ENCODE measurements around the gene VIPR1.
"Not testable (repeated sequence)": the region's sequence is repeated elsewhere in the genome, so short reads cannot be mapped to it uniquely, and the experiment has no call there.

The VIPR1 gene

DNA sequence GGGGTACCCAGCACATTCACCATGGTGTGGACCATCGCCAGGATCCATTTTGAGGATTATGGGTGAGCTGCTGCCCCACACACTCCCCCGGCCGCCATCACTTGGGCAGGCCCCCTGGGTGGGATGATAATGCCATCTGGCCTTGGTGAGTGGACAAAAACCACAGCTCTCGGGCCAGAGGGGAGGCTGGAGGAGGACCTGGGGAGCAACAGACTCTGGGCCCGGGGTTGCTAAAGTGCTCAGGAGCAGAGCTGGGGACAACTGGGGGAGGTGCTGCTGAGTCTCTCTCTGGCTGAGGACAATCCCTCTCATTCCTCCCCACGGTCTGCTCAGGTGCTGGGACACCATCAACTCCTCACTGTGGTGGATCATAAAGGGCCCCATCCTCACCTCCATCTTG lies 29.0 kb downstream of the VIPR1 start:
- DNase-seq = no peak

DNA sequence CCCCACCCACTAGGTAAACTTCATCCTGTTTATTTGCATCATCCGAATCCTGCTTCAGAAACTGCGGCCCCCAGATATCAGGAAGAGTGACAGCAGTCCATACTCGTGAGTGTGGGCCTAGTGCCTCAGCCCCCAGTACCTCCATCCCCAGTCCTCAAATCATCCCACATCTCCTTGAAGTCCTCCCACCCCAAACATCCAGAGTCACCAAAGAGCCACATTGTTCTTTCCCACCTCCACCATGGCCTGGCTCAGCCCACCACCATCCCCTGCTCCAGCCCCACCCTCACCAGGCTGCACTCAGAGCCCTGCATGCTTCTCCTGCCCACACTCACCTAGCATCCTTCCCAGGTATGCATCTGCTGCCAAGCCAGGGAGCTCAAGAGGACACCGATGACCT lies 29.8 kb downstream of the VIPR1 start:
- no peak for DNase-seq

DNA sequence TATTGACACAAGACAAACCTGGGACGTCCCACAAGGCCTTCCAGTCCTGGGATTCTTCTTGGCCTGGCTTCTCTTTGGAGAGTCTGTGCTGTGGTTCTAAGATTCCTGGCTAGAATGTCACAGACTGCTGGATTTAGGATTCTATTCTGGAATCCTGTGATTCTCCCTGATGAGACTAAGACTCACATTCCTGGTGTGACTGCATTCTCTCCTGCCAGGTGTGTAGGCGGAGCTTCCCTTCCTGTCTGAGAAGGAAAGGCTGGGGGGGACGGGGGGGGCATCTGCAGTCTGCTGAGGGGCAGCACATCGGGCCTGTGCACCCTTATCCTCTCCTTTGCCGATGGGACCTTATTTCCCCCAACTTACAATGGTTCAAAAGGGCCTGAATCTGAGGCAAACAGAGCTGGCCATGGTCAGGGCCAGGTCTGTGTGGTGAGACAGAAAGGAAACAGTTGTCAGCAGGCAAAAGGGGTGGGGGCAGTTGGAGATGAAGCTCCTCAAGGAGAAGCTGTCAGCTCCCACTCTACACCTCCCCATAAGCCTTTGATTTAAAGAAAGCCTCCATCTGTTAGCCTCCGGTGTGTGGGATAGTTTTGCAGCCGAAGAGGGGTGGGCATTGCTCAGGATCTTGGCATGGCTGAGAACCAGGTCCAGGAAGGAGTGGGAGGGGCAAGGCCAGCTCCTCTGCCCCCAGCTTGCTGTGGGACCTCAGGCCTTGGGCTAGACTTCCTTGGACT lies 30.9 kb downstream of the VIPR1 start:
- DNase-seq = peak in 7 of 56 donors; percentile 15 to 64 (median 45)

DNA sequence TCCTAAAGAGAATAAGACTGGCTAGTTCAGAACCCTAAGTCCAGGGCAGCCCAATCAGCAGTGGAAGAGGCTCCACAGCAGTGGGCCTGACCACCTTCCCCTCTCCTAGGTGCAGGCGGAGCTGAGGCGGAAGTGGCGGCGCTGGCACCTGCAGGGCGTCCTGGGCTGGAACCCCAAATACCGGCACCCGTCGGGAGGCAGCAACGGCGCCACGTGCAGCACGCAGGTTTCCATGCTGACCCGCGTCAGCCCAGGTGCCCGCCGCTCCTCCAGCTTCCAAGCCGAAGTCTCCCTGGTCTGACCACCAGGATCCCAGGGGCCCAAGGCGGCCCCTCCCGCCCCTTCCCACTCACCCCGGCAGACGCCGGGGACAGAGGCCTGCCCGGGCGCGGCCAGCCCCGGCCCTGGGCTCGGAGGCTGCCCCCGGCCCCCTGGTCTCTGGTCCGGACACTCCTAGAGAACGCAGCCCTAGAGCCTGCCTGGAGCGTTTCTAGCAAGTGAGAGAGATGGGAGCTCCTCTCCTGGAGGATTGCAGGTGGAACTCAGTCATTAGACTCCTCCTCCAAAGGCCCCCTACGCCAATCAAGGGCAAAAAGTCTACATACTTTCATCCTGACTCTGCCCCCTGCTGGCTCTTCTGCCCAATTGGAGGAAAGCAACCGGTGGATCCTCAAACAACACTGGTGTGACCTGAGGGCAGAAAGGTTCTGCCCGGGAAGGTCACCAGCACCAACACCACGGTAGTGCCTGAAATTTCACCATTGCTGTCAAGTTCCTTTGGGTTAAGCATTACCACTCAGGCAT lies 33.7 kb downstream of the VIPR1 start:
- DNase-seq = peak in 5 of 56 donors; percentile 11 to 17 (median 14)

DNA sequence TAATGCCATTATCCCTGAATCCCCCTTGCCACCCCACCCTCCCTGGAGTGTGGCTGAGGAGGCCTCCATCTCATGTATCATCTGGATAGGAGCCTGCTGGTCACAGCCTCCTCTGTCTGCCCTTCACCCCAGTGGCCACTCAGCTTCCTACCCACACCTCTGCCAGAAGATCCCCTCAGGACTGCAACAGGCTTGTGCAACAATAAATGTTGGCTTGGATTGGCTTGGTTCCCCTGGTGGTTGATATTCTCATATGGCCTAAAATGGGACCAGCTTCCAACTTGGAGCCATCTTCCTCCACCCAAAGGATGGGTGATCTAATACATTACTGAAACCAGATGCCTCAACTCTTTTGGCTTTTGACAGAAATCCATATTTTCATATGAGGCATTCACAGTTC lies 34.9 kb downstream of the VIPR1 start:
- no peak for DNase-seq

DNA sequence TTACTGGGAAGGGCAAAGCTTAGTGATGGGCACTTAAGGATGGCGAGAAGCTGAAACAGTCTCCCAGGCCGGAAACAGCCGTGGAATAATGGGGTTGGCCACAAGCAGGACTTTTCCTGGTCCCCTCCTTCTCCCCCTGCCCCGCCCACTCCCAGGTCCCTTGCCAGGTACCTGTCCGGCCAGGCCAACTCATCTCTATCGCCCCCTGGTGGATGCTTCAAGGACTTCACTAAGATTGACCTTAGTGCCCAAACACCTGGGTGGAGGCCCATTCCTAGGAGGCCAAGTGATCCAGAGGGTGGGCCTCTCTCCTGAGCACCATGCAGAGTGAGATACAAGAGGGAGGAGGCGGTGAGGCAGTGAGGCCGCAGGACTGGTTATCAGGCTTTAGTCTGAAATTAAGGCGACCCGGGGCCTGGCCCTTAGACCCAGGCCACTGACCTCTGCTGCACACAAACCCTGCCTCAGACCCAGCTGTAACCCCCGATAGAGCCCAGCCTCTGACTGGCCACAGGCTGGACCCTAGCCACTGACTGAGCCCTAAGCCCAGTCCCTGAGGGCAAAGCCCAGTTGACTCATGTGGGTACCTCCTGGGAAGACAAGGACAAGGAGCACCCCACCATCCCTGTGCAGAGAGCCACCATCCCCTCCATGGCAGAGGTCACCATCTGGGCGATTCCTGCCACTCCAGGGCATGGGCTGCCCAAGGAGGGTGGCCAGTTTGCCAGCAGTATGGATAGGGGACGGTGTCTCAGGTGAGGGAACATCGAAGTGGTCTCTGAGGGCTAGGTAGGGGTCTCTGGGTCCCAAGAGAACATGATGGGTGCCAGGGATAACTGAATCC lies 37.6 kb downstream of the VIPR1 start:
- DNase-seq = peak in 5 of 56 donors; percentile 9 to 38 (median 14)

DNA sequence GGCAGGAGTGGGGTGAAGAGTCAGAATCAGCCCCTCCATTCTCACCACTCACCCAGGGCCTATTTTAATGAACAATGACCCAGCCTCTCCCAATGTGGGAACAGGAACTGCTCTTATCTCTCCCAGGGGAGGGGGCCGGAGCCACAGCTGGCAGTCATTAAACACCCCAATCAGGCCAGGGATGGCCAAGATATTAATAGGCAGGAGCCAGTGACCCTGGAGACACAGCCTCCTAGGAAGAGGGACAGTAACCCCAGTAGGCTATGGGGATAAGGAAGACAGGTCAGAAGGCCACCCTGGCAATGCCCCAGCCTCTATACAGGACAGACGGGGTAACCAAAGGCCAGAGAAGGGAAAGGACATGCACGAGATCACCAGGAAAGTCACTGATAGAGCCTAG lies 38.6 kb downstream of the VIPR1 start:
- DNase-seq = no peak

DNA sequence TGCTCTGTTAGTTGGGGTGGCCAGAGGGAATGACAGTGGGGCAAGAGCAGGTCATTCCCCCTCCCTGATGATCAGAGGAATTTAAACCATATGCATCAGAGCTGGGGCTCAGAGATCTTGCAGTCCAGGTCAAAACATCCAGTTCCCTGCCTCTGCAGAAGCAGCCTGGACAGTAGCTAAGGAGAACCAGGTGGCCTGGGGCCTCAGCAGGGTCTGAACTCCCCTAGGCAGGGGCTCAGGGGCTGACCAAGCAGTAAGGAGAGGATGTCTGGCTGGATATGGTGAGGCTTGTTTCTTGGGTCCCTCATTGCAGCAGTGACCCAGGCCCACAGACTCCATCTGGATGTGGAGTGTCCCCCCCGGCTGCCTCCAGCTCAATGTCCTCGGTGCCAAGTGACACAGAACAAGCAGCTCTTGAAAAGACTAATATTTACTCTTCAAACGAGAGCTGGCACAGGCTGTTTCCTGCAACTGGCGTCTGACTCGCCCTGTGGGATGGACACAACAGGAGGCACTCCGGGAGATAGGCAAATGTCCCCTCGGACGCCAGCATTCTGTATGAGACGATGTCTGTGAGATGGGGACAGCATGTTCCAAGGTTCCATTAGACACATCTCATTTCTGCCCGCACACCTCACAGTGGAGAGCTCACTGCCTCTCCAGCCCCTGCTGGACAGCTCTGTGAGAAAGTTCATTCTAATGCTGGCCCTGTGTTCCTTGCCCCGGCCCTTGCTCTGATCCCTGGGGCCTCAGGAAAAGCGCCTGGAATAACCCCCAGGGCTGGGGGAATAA lies 42.2 kb downstream of the VIPR1 start:
- peak in 2 of 56 donors; percentile 5 to 11 for DNase-seq

DNA sequence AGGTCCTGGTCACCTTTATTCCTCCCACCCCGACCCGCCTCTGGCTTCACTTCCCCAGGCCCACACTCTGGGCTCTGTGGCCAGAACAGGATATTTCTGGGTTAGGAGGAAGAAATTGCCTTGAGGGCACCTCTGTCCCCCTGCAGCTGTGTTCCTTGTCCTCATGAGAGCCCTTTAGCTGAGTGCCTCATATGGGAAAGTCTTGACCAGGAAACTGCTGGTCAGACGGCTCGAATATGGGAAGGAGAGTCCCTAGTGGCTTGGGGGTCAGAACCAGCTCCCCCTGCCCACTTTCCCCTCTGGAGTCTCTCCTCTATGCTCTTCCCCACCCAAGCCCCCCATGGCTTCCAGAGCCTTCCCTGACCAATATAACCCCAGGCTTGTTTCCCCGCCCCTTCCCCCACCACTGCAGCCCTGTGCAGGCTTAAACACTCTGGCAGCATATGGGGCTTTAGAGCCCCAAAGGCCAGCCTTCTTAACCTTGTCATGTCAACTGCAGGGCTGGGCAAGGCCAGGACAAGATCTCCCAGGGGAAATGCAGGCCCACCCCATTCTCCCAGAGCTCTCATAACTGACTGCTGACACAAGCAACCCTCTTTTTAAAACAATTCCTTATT lies 42.9 kb downstream of the VIPR1 start:
- DNase-seq = no peak

DNA sequence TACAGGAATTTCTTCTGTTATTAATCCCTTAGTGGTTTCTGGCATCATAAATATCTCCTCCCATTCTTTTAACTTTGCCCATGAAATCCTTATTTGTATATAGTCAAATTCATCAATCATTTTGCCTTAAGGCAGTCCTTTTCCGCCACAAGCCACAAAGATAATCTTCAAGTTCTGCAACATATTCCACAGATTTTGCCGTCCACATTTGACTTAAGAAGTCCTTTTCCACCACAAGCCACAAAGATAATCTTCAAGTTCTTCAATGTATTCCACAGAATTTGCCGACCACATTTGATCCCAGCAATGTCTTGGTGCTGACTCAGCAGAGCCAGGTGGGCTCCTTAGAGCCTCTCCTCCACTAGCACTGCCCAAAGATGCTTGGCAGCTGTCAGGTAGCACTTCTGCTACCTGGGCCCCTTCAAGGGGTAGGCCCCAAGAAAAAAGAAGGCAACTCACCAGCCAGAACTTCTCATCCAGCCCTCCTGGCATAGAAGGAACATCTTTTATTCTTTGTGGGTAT lies 44.3 kb downstream of the VIPR1 start:
- DNase-seq = no peak

DNA sequence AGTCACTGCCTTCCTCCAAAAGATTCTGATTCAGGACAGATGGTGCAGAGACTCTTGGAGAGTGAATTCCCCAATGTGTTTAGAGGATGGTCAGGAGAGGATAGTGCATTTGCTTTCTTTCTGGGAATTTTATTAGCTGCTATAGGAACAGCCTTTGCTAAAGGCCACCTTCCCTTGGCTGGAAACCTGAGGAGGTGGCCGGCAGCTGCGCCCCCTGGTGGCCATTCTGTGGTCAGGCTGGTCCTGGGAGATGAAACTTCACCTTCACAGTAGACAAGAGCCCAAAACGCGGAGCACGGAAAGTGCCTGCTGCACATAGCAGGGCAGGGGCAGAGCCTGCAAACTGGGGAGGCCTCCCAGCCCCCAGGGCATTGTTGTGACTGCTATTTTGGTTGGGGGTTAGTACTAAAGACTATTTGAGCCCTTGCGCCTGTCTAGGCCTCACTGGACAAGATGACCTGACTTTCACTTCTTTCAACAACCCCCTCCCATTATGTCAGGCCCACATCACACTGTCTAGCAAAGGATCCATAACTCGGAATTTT lies 45.0 kb downstream of the VIPR1 start:
- DNase-seq = peak in 40 of 56 donors; percentile 9 to 76 (median 36)

DNA sequence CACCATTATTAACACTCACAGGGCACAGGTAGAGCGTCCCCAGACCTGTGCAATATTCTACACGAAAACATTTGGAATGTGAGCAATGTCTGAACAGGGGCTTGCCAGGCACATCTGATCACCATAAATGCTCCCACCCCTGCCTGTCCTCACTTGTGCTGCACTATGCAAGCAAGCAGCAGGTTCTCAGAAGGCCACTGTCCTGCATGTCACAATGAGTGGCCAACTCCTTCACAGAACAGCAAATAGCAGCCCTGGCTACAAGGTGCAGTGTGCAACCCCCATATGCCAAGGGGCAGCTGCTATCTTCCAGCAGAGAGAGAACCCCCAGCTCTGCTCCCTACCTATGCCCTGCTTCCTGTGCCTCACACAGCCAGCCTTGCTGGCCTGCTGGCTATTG lies 46.7 kb downstream of the VIPR1 start:
- no peak for DNase-seq

DNA sequence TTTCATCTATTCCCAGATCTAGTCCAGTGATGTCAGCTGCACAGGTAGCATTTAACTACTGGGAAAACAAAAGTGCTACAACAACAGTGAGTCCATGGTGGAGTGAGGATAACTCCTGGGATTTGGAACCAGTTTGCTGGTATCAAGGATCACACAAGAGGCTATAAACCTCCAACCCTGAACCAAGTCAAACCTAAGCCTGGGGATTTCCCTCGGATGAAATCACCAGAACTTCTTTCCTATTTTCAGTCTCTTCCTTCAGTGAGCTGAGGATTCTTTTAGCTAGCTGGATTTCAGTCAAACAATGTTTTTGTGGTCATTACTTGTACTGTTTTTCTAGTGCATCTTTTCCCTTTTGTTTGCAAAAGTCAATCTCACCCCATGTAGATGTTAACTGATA lies 47.8 kb downstream of the VIPR1 start:
- DNase-seq = no peak

DNA sequence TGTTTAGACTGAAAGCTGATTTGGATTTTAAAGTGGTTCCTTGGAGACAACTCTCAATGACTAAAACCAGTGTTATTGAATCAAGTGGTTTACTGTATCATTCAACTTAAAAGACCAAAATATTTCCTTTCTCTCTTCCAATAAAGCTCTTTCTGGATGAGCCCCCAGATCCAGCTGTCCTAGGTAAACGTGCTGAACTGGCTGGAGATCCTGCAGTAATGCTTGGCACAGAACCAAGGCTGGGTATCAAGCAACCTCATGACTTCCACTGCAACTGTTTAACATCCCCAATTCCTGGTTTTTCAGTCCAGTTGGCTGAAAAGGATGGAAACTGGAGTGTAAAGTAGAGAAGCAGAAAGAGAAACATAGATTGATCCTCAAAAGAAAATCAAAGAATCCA lies 50.4 kb downstream of the VIPR1 start:
- no peak for DNase-seq

DNA sequence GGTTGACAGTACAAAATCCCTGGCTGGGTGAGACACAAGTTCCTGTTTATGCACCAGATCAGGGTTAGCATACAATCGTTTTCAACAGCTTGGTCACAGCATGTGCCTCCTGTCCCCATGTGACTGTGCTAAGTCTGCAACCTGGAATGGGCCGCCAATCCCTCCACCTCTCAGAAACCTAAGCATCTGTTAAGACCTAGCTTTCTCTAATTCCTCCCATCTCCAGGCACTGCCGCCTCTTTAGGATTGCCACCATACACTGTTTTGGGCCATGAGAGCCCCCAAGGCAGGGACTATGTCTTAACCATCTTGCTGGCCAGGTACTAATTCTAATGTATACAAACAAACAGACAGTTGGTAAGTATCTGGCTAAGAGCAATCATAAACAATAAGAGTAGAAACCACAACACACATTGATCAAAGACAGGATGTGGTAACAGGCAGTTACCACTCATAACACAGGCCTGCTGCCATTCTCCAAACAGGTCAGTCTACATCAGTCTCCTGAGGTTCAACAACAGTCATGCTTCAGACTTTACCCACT lies 53.7 kb downstream of the VIPR1 start:
- DNase-seq = no peak

DNA sequence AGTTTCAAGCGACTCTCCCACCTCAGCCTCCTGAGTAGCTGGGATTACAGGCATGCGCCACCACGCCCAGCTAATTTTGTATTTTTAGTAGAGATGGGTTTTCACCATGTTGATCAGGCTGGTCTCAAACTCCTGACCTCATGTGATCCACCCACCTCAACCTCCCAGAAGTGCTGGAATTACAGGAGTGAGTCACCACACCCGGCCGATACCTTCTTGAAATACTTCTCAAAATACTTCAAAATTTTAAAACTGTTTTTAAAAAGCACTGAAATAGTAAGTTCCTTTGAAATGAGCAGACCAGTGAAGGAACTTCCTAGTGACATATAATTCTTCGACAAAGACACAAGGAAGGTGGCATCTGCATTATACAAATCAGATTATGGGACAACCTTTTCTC lies 54.4 kb downstream of the VIPR1 start:
- not testable (repeated sequence) for DNase-seq

DNA sequence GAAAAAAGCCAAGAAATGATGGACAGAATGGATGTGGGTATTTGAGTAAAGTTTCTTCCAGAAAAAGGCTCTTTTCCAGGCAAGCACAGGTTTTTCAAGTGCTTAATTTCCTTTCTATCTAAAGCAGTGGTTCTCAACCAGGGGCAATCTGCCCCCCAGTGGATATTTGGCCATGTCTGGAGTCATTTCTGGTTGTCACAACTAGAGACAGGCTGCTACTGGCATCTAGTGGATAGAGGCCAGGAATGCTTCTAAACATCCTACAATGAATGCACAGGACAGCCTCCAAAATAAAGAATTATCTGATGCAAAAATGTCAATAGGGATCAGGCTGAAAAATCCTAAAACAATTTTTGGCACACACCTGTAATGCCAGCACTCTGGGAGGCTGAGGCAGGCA lies 55.4 kb downstream of the VIPR1 start:
- no peak for DNase-seq

DNA sequence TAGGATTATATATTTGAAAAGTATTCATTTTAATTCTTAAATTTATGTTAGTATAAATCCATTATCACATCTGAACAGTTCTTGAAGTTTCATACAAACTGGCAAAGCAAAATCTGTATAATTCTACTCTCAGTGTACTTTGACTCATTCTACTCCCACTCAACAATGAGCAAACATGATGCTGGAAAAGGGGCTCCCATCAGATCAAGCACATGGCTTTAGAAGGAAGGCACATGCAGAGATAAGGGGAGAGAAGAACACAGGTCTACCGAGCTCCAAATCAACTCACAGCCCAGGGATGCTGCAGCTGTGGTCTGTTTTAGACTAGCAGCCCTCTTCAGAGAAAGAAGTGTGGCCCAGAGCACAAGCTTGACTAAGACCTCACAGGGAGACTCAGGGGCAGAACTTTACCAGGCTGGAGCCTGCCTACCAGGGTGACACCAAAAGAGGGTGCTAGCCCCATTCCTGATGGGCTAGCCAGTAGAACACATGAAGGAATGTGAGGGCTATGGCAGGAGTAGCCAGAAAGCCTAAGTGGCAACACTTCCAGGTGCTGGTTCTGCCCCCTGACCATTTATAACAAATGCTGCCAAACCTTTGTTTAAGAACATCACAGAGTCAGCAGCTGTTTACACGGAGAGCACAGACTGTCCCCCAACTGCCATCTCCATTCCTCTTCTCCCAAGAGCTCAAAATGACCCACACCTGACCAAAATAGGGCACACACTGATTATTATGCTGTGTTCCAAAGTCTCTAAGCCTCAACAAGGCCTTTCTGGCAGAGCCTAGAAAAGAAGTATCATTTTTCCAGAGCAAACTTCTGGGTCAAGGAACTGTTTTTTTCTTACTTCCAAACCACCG lies 59.8 kb downstream of the VIPR1 start:
- no peak for DNase-seq

Data from amygdala (tissue), 56 donors.